GM23248 (cell line): Measurements from ENCODE around the gene EHBP1.

ENCODE experiments used
- EZH2 ChIP-seq: fragments of 200-600 bp; sonication (generic); IDR thresholded peaks from 2 replicates; pipeline ENCODE4 v1.6.1; 2018; ENCODE audit warnings: antibody characterized with exemption, mild to moderate bottlenecking; ENCODE audit not compliant: insufficient read depth, poor library complexity, severe bottlenecking
- EZH2phosphoT487 ChIP-seq: fragments of 200-600 bp; sonication (generic); IDR thresholded peaks from 2 replicates; pipeline ENCODE4 v1.6.1; 2018; ENCODE audit warnings: antibody characterized with exemption, moderate library complexity, mild to moderate bottlenecking, low read depth; ENCODE audit not compliant: insufficient read depth

DNA sequence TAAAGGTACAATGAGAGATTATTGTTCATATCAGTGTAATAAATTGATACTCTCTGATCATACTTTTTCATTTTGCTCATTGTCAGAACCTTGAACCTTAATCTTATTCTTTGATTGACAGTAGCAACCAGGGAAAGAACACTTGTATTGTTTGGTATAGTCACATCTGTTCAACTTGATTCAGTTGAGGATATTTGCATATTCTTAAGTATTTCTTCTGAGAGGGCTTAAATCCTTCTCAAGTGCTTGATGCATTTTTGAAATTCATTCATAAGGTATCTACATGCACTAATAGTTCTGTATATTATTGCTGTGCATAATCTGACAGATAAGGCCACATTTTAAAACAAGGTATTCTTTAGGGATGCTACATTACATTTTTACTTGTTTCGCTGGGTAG, 118.9 kb downstream of the EHBP1 start:
- TF ChIP-seq EZH2 (no peak), EZH2phosphoT487 (no peak)
